ENCODE data around the gene SLC2A9. TPM values are rescaled to one million over a fixed set of nuclear protein-coding genes. Genes with fewer than 3 reads are reported as not detected.

SLC2A9 gene
- total RNA-seq, 2 donors from 2014 or later = 9.1 to 17.5 TPM

- ATAC-seq (ENCODE audit: insufficient number of reproducible peaks, low FRiP score, low read depth) (no peak), DNase-seq (ENCODE audit: low spot score) (no peak)
- H3K27me3 ChIP-seq (replicated peaks; ENCODE audit: insufficient read depth) = no peaks in the 10 kb centered on the region
- H3K4me1 ChIP-seq (ENCODE audit: control insufficient read depth in 1 of 2, low read depth in 2 of 2) = no peaks in the 10 kb centered on the region
- no peaks in the 10 kb centered on the region for H3K9me3 ChIP-seq
- H3K36me3 ChIP-seq = no peaks in the 10 kb centered on the region
- no peak for TF ChIP-seq CTCF (IDR thresholded peaks at IDR 0.05)
- no peak overlapping the region for H3K27ac ChIP-seq
- H3K4me3 ChIP-seq = no peak overlapping the region
These were observed 185.9 kb downstream of the SLC2A9 start for GRCh38 chr4:9835430-9835829.

GRCh38 chr4:9833421-9833820 is 187.9 kb downstream of the SLC2A9 start:
- no peaks in the 10 kb centered on the region for H3K9me3 ChIP-seq
- no peaks in the 10 kb centered on the region for H3K27me3 ChIP-seq (replicated peaks; ENCODE audit: insufficient read depth)
- ATAC-seq (ENCODE audit: insufficient number of reproducible peaks, low FRiP score, low read depth) (no peak), DNase-seq (ENCODE audit: low spot score) (no peak)
- H3K36me3 ChIP-seq = no peaks in the 10 kb centered on the region
- H3K4me1 ChIP-seq (ENCODE audit: control insufficient read depth in 1 of 2, low read depth in 2 of 2) = no peaks in the 10 kb centered on the region
- TF ChIP-seq CTCF (IDR thresholded peaks at IDR 0.05) = no peak
- no peak overlapping the region for H3K4me3 ChIP-seq
- H3K27ac ChIP-seq = no peak overlapping the region

- Histone ChIP-seq H3K27ac (no peak overlapping the region), H3K4me1 (ENCODE audit: control insufficient read depth in 1 of 2, low read depth in 2 of 2) (no peaks in the 10 kb centered on the region), H3K27me3 (replicated peaks; ENCODE audit: insufficient read depth) (no peaks in the 10 kb centered on the region), H3K4me3 (no peak overlapping the region), H3K9me3 (no peaks in the 10 kb centered on the region), H3K36me3 (no peaks in the 10 kb centered on the region)
- TF ChIP-seq CTCF (IDR thresholded peaks at IDR 0.05) = no peak
- no peak for ATAC-seq (ENCODE audit: insufficient number of reproducible peaks, low FRiP score, low read depth)
- no peak for DNase-seq (ENCODE audit: low spot score)
These were observed 188.7 kb downstream of the SLC2A9 start for GRCh38 chr4:9832640-9833039.

GRCh38 chr4:9826551-9826950 is 194.7 kb downstream of the SLC2A9 start:
- Histone ChIP-seq H3K4me1 (ENCODE audit: control insufficient read depth in 1 of 2, low read depth in 2 of 2) (no peaks in the 10 kb centered on the region), H3K4me3 (no peak overlapping the region), H3K36me3 (no peaks in the 10 kb centered on the region), H3K9me3 (no peaks in the 10 kb centered on the region), H3K27me3 (replicated peaks; ENCODE audit: insufficient read depth) (no peaks in the 10 kb centered on the region), H3K27ac (no peak overlapping the region)
- no peak for TF ChIP-seq CTCF (IDR thresholded peaks at IDR 0.05)
- no peak for ATAC-seq (ENCODE audit: insufficient number of reproducible peaks, low FRiP score, low read depth)
- no peak for DNase-seq (ENCODE audit: low spot score)

GRCh38 chr4:9825049-9825448 is 196.2 kb downstream of the SLC2A9 start:
- H3K4me3 ChIP-seq = no peak overlapping the region
- no peak overlapping the region for H3K27ac ChIP-seq
- no peak for DNase-seq (ENCODE audit: low spot score)

More at GRCh38 chr4:9825049-9825448, 196.2 kb downstream of the SLC2A9 start:
- Histone ChIP-seq H3K4me1 (ENCODE audit: control insufficient read depth in 1 of 2, low read depth in 2 of 2) (no peaks in the 10 kb centered on the region), H3K27me3 (replicated peaks; ENCODE audit: insufficient read depth) (no peaks in the 10 kb centered on the region), H3K9me3 (no peaks in the 10 kb centered on the region), H3K36me3 (no peaks in the 10 kb centered on the region)
- no peak for TF ChIP-seq CTCF (IDR thresholded peaks at IDR 0.05)
- no peak for ATAC-seq (ENCODE audit: insufficient number of reproducible peaks, low FRiP score, low read depth)

All from thoracic aorta (tissue), 2 donors.